Body of pancreas (tissue), 4 donors: ENCODE measurements around the gene RICTOR. TPM values are rescaled to one million over a fixed set of nuclear protein-coding genes. Genes with fewer than 3 reads are reported as not detected.

Source experiments
- ATAC-seq: fragments of 150-250 bp; one replicate; pipeline ENCODE4 v1.9.1; 2016
- DNase-seq, 4 donors: peaks; one replicate each; pipeline ENCODE4 v3.0.0-alpha.2; 2019
- H3K27ac ChIP-seq, 4 donors: fragments of 200-600 bp; sonication (generic); 1 replicate in 3 of 4; 2 replicates in 1 of 4; pipeline versions ENCODE4 v1.5.1 to v1.6.1; 2016 to 2019; ENCODE audit warnings: mild to moderate bottlenecking in 1 of 4, mixed read lengths in 1 of 4, moderate library complexity in 1 of 4
- H3K27me3 ChIP-seq, 2 donors: fragments of 200-600 bp; sonication (generic); one replicate each; pipeline ENCODE4 v1.6.0; 2016; ENCODE audit warnings: mild to moderate bottlenecking in 1 of 2
- H3K36me3 ChIP-seq, 2 donors: fragments of 200-600 bp; sonication (generic); replicated peaks in 1 of 2; 2 replicates each; pipeline ENCODE4 v1.5.1; 2016; ENCODE audit warnings: low read depth in 2 of 2; ENCODE audit not compliant: insufficient read depth in 1 of 2
- H3K4me1 ChIP-seq: fragments of 200-600 bp; sonication (generic); one replicate; pipeline ENCODE4 v1.6.0; 2016
- H3K4me3 ChIP-seq, 2 donors: fragments of 200-600 bp; sonication (generic); 1 replicate in 1 of 2; 2 replicates in 1 of 2; pipeline ENCODE4 v1.5.1; 2016 to 2019
- H3K9me3 ChIP-seq, 3 donors: fragments of 200-600 bp; sonication (generic); 1 replicate in 2 of 3; 2 replicates in 1 of 3; pipeline ENCODE4 v1.5.1; 2016
- POLR2A ChIP-seq, 3 donors: fragments of 450-650 bp; IDR thresholded peaks; one replicate each; pipeline ENCODE4 v1.6.1; 2016; ENCODE audit warnings: antibody characterized with exemption in 3 of 3, mild to moderate bottlenecking in 2 of 3
- WGBS, 2 donors: methylation state at CpG; one replicate each; pipeline ENCODE4 v1.1.5; 2017; 5-methylcytosine and 5-hydroxymethylcytosine counted together
- intact Hi-C: fragments of 100-400 bp; cut with DNase I; formaldehyde crosslinking; loops from one replicate; pipeline ENCODE4 v1.15.1; 2023
- total RNA-seq, 2 donors: library from RNA; depleted of rRNA; stranded (reverse); fragments of >200 nt; gene quantifications; one replicate each; pipeline ENCODE4 v1.1.0, GENCODE V29; 2016
- TF ChIP-seq, protein P1 (sequence below), 7 experiments: fragments of 450-650 bp in 4 of 7; fragments of 200-600 bp in 3 of 7; sonication (generic) in 3 of 7; IDR thresholded peaks; one replicate each; pipeline ENCODE4 v1.5.1; 2016 to 2019; ENCODE audit warnings: antibody characterized with exemption in 7 of 7

The RICTOR gene
- total RNA-seq, 2 donors from 2014 or later: 20.8 to 27.5 TPM

DNA sequence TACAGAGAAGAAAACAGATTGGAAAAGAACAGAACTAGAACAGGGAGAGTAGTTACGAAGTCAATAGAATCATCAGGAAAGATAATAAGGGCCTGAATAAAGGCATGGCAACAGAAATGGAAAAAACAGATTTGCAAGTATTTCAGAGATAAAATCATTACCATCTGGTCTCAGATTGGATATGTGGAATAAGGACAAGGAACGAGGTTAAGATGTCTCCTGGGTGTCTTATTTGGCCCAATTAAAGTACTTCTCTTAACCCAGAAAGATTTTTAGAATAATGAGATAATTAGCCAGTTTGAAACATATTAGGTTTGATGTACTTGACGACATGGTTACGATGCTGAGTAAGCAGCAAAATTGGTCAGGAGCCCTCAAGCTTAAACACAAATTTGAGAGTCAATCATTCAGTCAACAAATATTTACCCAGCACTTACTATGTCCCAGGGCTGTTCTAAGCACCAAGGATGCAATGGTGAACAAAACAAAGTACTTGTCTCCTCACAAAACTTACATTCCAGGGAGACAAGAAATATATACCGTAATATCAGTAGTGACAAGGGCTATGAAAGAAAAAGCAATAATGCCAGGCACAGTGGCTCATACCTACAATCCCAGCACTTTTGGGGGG, 18.3 kb downstream of the RICTOR start:
- Histone ChIP-seq H3K4me1 (peaks cover 38% of the 10 kb centered on the region), H3K27ac (no peak overlapping the region)
- ATAC-seq: no peak

DNA sequence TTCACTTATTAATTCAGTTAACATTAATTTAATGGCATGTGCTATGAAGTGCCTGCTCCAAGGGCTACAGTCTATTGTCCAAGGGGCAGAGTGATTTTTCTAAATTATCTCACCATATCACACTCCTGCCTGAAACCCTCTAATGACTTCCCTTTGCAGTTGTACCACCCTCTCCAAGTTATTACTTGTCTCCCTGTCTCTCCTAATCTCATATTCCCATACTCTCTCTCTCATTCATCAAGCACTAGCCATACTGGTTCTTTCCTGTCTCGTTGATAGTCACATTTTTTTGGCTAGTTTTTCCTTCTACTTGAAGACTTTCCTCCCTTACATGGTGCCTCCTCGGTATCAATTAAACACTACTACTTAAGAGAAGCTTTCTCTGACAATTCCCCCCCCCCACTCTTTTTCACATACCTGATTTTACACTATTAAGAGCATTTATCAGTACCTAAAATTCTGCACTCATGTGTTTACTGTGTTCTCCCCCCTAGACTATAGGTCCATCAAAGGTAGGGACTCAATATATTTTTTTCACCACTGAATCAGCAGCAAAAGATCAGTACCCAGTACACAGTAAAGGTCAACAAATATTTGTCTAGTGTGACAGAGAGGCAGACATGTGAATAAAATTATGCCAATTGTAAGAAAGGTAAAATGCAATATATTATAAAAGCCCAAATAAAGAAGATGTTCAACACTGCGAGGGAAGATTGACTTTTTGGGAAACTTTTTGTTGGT, 19.0 kb downstream of the RICTOR start:
- no peak for DNase-seq
- no peaks in the 10 kb centered on the region for H3K36me3 ChIP-seq
- H3K27ac ChIP-seq: no peak overlapping the region
- TF ChIP-seq, protein P1, sequence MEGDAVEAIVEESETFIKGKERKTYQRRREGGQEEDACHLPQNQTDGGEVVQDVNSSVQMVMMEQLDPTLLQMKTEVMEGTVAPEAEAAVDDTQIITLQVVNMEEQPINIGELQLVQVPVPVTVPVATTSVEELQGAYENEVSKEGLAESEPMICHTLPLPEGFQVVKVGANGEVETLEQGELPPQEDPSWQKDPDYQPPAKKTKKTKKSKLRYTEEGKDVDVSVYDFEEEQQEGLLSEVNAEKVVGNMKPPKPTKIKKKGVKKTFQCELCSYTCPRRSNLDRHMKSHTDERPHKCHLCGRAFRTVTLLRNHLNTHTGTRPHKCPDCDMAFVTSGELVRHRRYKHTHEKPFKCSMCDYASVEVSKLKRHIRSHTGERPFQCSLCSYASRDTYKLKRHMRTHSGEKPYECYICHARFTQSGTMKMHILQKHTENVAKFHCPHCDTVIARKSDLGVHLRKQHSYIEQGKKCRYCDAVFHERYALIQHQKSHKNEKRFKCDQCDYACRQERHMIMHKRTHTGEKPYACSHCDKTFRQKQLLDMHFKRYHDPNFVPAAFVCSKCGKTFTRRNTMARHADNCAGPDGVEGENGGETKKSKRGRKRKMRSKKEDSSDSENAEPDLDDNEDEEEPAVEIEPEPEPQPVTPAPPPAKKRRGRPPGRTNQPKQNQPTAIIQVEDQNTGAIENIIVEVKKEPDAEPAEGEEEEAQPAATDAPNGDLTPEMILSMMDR (IDR thresholded peaks at IDR 0.05): no peak
- no peak for TF ChIP-seq POLR2A (IDR thresholded peaks at IDR 0.05)
- 59 to 65% methylated on average over 3 of the region's 3 CpGs for WGBS, 2 donors
- no peak overlapping the region for H3K4me3 ChIP-seq
- intact Hi-C loops: no loop called here
- peaks cover 38% of the 10 kb centered on the region for H3K4me1 ChIP-seq
- no peaks in the 10 kb centered on the region for H3K9me3 ChIP-seq
- no peaks in the 10 kb centered on the region for H3K27me3 ChIP-seq
- no peak for ATAC-seq

More for the DNA sequence above, 18.3 kb downstream of the RICTOR start:
- Histone ChIP-seq H3K9me3 (no peaks in the 10 kb centered on the region), H3K27me3 (no peaks in the 10 kb centered on the region), H3K4me3 (no peak overlapping the region), H3K36me3 (no peaks in the 10 kb centered on the region)
- no peak for DNase-seq
- 69 to 73% methylated on average over 5 of the region's 5 CpGs for WGBS, 2 donors
- TF ChIP-seq, protein P1 (IDR thresholded peaks at IDR 0.05): no peak
- TF ChIP-seq POLR2A (IDR thresholded peaks at IDR 0.05): no peak
- intact Hi-C loops: no loop called here

DNA sequence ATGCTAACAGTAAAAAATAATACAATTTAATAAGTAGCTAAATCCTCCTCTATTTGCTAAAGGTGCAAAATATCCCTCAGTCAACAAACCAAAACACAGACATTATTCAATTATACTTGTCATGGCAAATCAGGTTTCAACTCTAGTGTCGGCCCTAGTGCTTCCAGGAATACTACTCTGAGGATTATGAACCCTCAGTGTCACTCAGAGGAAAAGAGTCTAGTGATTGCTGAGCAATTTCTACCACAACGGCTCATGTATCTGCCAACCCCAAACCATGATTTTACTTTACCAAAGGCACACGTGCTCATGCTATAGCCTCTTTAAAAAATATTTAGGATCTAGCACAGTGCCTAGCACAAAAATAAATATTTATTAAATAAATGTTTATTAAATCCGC, 21.0 kb downstream of the RICTOR start:
- TF ChIP-seq, protein P1 (IDR thresholded peaks at IDR 0.05): no peak
- no peak for TF ChIP-seq POLR2A (IDR thresholded peaks at IDR 0.05)
- H3K4me1 ChIP-seq: peaks cover 40% of the 10 kb centered on the region

DNA sequence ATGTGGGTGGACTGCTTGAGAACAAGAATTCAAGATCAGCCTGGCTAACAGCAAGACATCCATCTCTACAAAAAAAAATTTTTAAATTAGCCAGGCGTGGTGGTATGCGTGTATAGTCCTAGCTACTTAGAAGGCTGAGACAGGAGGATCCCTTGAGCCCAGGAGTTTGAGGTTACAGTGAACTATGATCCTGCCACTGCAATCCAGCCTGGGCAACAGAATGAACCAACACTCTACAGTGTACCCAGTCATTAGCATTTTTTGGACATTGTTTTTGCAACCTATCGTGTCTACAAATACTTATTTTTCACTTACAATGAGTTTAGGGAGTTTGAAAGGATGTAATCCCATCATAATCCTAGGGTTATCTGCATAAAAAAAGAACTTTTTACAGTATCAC, 22.1 kb downstream of the RICTOR start:
- TF ChIP-seq, protein P1 (IDR thresholded peaks at IDR 0.05): no peak
- no peak for TF ChIP-seq POLR2A (IDR thresholded peaks at IDR 0.05)
- Histone ChIP-seq H3K4me1 (peaks cover 42% of the 10 kb centered on the region), H3K27ac (no peak overlapping the region), H3K9me3 (no peaks in the 10 kb centered on the region), H3K4me3 (no peak overlapping the region), H3K36me3 (no peaks in the 10 kb centered on the region), H3K27me3 (no peaks in the 10 kb centered on the region)
- no peak for ATAC-seq
- 96% methylated on average over 3 of the region's 3 CpGs for WGBS, 2 donors
- no peak for DNase-seq
- intact Hi-C loops: no loop called here

More for the DNA sequence above, 21.0 kb downstream of the RICTOR start:
- WGBS, 2 donors: 92 to 95% methylated on average over 4 of the region's 4 CpGs
- no peak overlapping the region for H3K27ac ChIP-seq
- DNase-seq (no peak), ATAC-seq (no peak)
- H3K36me3 ChIP-seq: no peaks in the 10 kb centered on the region
- H3K9me3 ChIP-seq: no peaks in the 10 kb centered on the region
- no peak overlapping the region for H3K4me3 ChIP-seq
- intact Hi-C loops: no loop called here
- no peaks in the 10 kb centered on the region for H3K27me3 ChIP-seq
